IMR-90 (cell line): Measurements from ENCODE around the gene ATP10A. TPM values are rescaled to one million over a fixed set of nuclear protein-coding genes. Genes with fewer than 3 reads are reported as not detected.

Source experiments
- ATAC-seq: fragments of 200-7000 bp; cut with Tn5 transposase; 2 replicates; pipeline ENCODE4 v1.9.1; 2020; ENCODE audit warnings: low read depth, mild to moderate bottlenecking, moderate library complexity
- BruUV-seq: library from RNA; stranded (reverse); fragments of 400-500 nt; replicated peaks from 2 replicates; lab custom pipeline; 2021; lab: Mats Ljungman, UMichigan
- CTCF ChIA-PET: fragments of 300-600 bp; formaldehyde crosslinking; extraction: SDS; loops from one replicate; lab custom pipeline; 2021; ENCODE audit warnings: antibody characterized with exemption; lab: Yijun Ruan, JAX
- POLR2A ChIA-PET: fragments of 300-600 bp; sonication (Branson Sonifier 250); formaldehyde crosslinking; loops from one replicate; lab custom pipeline; 2022; ENCODE audit warnings: antibody characterized with exemption; ENCODE audit not compliant: unreplicated experiment; lab: Charles Lee
- DNase-seq: peaks from one replicate; pipeline ENCODE4 v3.0.0; 2013
- H2AFZ ChIP-seq: replicated peaks from 2 replicates; pipeline ENCODE3; 2013; ENCODE audit warnings: low read length, mild to moderate bottlenecking; ENCODE audit not compliant: poor library complexity
- H2AK5ac ChIP-seq: 2 replicates; pipeline ENCODE4 v1.6.1; 2013; ENCODE audit warnings: low read depth, low read length, inconsistent platforms
- H2AK9ac ChIP-seq: replicated peaks from 2 replicates; pipeline ENCODE3; 2013; ENCODE audit warnings: mild to moderate bottlenecking, low read depth, low read length, moderate library complexity; ENCODE audit not compliant: poor library complexity
- H2BK120ac ChIP-seq: 2 replicates; pipeline ENCODE4 v1.6.1; 2013; ENCODE audit warnings: low read depth, low read length, inconsistent platforms
- H2BK15ac ChIP-seq: 3 replicates; pipeline ENCODE4 v1.6.1; 2013; ENCODE audit warnings: low read depth, low read length, inconsistent platforms
- H2BK20ac ChIP-seq: 2 replicates; pipeline ENCODE4 v1.6.1; 2013; ENCODE audit warnings: low read depth, mild to moderate bottlenecking, inconsistent platforms, low read length, moderate library complexity
- H2BK5ac ChIP-seq: 2 replicates; pipeline ENCODE4 v1.6.1; 2013; ENCODE audit warnings: mild to moderate bottlenecking, low read depth, low read length, inconsistent platforms; ENCODE audit not compliant: poor library complexity, severe bottlenecking
- H3K14ac ChIP-seq: replicated peaks from 2 replicates; pipeline ENCODE4 v1.6.1; 2013; ENCODE audit warnings: low read depth, low read length, inconsistent platforms
- H3K18ac ChIP-seq: 2 replicates; pipeline ENCODE4 v1.6.1; 2013; ENCODE audit warnings: low read depth, low read length, control low read depth
- H3K23ac ChIP-seq: 2 replicates; pipeline ENCODE4 v1.6.1; 2013; ENCODE audit warnings: low read depth, low read length, inconsistent platforms
- H3K27ac ChIP-seq: 2 replicates; pipeline ENCODE4 v1.5.1; 2013; ENCODE audit warnings: mild to moderate bottlenecking, control low read depth, low read length; ENCODE audit not compliant: insufficient read depth
- H3K27me3 ChIP-seq: 2 replicates; pipeline ENCODE4 v1.6.1; 2013; ENCODE audit warnings: low read length; ENCODE audit not compliant: control insufficient read depth, insufficient read depth
- H3K36me3 ChIP-seq: 2 replicates; pipeline ENCODE4 v1.6.1; 2013; ENCODE audit warnings: low read length, mixed read lengths; ENCODE audit not compliant: control insufficient read depth, insufficient read depth
- H3K4ac ChIP-seq: 2 replicates; pipeline ENCODE4 v1.6.1; 2013; ENCODE audit warnings: low read depth, low read length, inconsistent platforms
- H3K4me1 ChIP-seq: 2 replicates; pipeline ENCODE4 v1.6.1; 2013; ENCODE audit warnings: low read length, mixed read lengths; ENCODE audit not compliant: control insufficient read depth, insufficient read depth
- H3K4me2 ChIP-seq: 2 replicates; pipeline ENCODE4 v1.6.1; 2013; ENCODE audit warnings: low read depth, mild to moderate bottlenecking, control low read depth, low read length, moderate library complexity
- H3K4me3 ChIP-seq: 2 replicates; pipeline ENCODE4 v1.5.1; 2013; ENCODE audit warnings: low read depth, mild to moderate bottlenecking, control low read depth, low read length, moderate library complexity; ENCODE audit not compliant: insufficient read depth
- H3K56ac ChIP-seq: 2 replicates; pipeline ENCODE4 v1.6.1; 2013; ENCODE audit warnings: low read length, inconsistent platforms; ENCODE audit not compliant: insufficient read depth; ENCODE audit errors: extremely low read depth
- H3K79me1 ChIP-seq, 2 experiments: 2 replicates each; pipeline ENCODE4 v1.6.1; 2013; ENCODE audit warnings: low read length in 2 of 2, inconsistent platforms in 1 of 2, low read depth in 1 of 2
- H3K9ac ChIP-seq: 2 replicates; pipeline ENCODE4 v1.6.1; 2013; ENCODE audit warnings: low read depth, low read length, control low read depth
- H3K9me1 ChIP-seq: 2 replicates; pipeline ENCODE4 v1.6.1; 2013; ENCODE audit warnings: low read length, inconsistent platforms; ENCODE audit not compliant: insufficient read depth
- H3K9me3 ChIP-seq: 2 replicates; pipeline ENCODE4 v1.6.1; 2013; ENCODE audit warnings: low read length; ENCODE audit not compliant: control insufficient read depth, insufficient read depth
- H4K20me1 ChIP-seq: 2 replicates; pipeline ENCODE4 v1.6.1; 2013; ENCODE audit warnings: low read length, inconsistent platforms; ENCODE audit not compliant: insufficient read depth
- H4K5ac ChIP-seq: 2 replicates; pipeline ENCODE4 v1.6.1; 2013; ENCODE audit warnings: mild to moderate bottlenecking, low read depth, low read length, control low read depth
- H4K8ac ChIP-seq, 2 experiments: 2 replicates each; pipeline ENCODE4 v1.6.1; 2013; ENCODE audit warnings: low read depth in 2 of 2, low read length in 2 of 2, control low read depth in 1 of 2, inconsistent platforms in 1 of 2
- H4K91ac ChIP-seq: 2 replicates; pipeline ENCODE4 v1.6.1; 2013; ENCODE audit warnings: low read depth, low read length, inconsistent platforms; ENCODE audit not compliant: insufficient read depth
- BHLHE40 ChIP-seq: fragments of 150-350 bp; IDR thresholded peaks from 2 replicates; pipeline ENCODE4 v1.6.1; 2016; ENCODE audit warnings: mild to moderate bottlenecking, low read depth, low read length
- CEBPB ChIP-seq: IDR thresholded peaks from 2 replicates; pipeline ENCODE4 v1.6.1; 2012; ENCODE audit warnings: low read depth, low read length, improper control_type of control experiment
- CHD1 ChIP-seq: IDR thresholded peaks from 2 replicates; pipeline ENCODE4 v1.6.1; 2012; ENCODE audit warnings: low read depth, low read length, improper control_type of control experiment
- CTCF ChIP-seq: conservative IDR thresholded peaks from 2 replicates; pipeline ENCODE4 v1.5.1; 2012; ENCODE audit warnings: mild to moderate bottlenecking, low read depth, low read length, improper control_type of control experiment
- ELK1 ChIP-seq: fragments of 150-350 bp; IDR thresholded peaks from 2 replicates; pipeline ENCODE4 v1.6.1; 2016; ENCODE audit warnings: low read depth, mild to moderate bottlenecking, low read length, moderate library complexity, borderline replicate concordance
- FOS ChIP-seq: fragments of 150-350 bp; IDR thresholded peaks from 2 replicates; pipeline ENCODE4 v1.6.1; 2016; ENCODE audit warnings: low read depth, low read length
- MAFK ChIP-seq: IDR thresholded peaks from 2 replicates; pipeline ENCODE4 v1.6.1; 2012; ENCODE audit warnings: low read depth, low read length, improper control_type of control experiment
- MAZ ChIP-seq: IDR thresholded peaks from 2 replicates; pipeline ENCODE4 v1.6.1; 2012; ENCODE audit warnings: low read depth, mild to moderate bottlenecking, low read length, improper control_type of control experiment, moderate library complexity, borderline replicate concordance
- MXI1 ChIP-seq: IDR thresholded peaks from 2 replicates; pipeline ENCODE4 v1.6.1; 2012; ENCODE audit warnings: low read depth, mild to moderate bottlenecking, low read length, moderate library complexity, borderline replicate concordance
- NFE2L2 ChIP-seq: fragments of 150-350 bp; IDR thresholded peaks from 2 replicates; pipeline ENCODE4 v1.6.1; 2016; ENCODE audit warnings: low read depth, mild to moderate bottlenecking, low read length
- POLR2A ChIP-seq: IDR thresholded peaks from 2 replicates; pipeline ENCODE4 v1.6.1; 2012; ENCODE audit warnings: mild to moderate bottlenecking, low read depth, low read length
- RAD21 ChIP-seq: IDR thresholded peaks from 2 replicates; pipeline ENCODE4 v1.6.1; 2012; ENCODE audit warnings: low read length, improper control_type of control experiment
- RCOR1 ChIP-seq: IDR thresholded peaks from 2 replicates; pipeline ENCODE4 v1.6.1; 2012; ENCODE audit warnings: mild to moderate bottlenecking, low read length, improper control_type of control experiment; ENCODE audit not compliant: insufficient replicate concordance
- RFX5 ChIP-seq: IDR thresholded peaks from 2 replicates; pipeline ENCODE4 v1.8.0; 2012; ENCODE audit warnings: low read depth, mild to moderate bottlenecking, low read length, moderate library complexity
- SMC3 ChIP-seq: fragments of 150-350 bp; IDR thresholded peaks from 2 replicates; pipeline ENCODE4 v1.6.1; 2016; ENCODE audit warnings: low read depth, mild to moderate bottlenecking, antibody characterized with exemption, low read length, moderate library complexity
- USF2 ChIP-seq: fragments of 150-350 bp; IDR thresholded peaks from 2 replicates; pipeline ENCODE4 v1.6.1; 2017; ENCODE audit warnings: mild to moderate bottlenecking, antibody characterized with exemption, low read length, low read depth
- WGBS, 2 experiments: methylation state at CpG; one replicate each; pipeline versions ENCODE4 v1.1.5 to v1.1.7; 2013; ENCODE audit warnings: missing lambda C conversion rate in 2 of 2; ENCODE audit not compliant: insufficient read length in 1 of 2; ENCODE audit errors: extremely low coverage in 2 of 2; 5-methylcytosine and 5-hydroxymethylcytosine counted together
- dilution Hi-C: fragments of 300-500 bp; cut with HindIII; formaldehyde crosslinking; loops from one replicate; pipeline ENCODE4 v1.14.3; 2018; ENCODE audit warnings: low sequenced_read_pairs; ENCODE audit not compliant: unreplicated experiment
- in situ Hi-C: fragments of 300-500 bp; cut with MboI; formaldehyde crosslinking; loops from 3 replicates; pipeline ENCODE4 v1.14.3; 2019; ENCODE audit warnings: low sequenced_read_pairs, inconsistent platforms, mixed read lengths
- intact Hi-C: fragments of 100-400 bp; cut with micrococcal nuclease; formaldehyde crosslinking; loops from 2 replicates; pipeline ENCODE4 v1.10.0; 2022
- polyA plus RNA-seq, 3 experiments: library from polyadenylated mRNA; depleted of rRNA; stranded (reverse); fragments of >200 nt; gene quantifications; 2 replicates each; pipeline ENCODE4 v1.2.3, GENCODE V29; 2012; ENCODE audit warnings: low replicate concordance in 1 of 3
- total RNA-seq: library from RNA; depleted of rRNA; stranded (reverse); fragments of >200 nt; gene quantifications from 2 replicates; pipeline ENCODE4 v1.2.3, GENCODE V29; 2012

Gene ATP10A
- total and polyA plus RNA-seq, 2 of the 4 experiments (the other 2 are of a cell fraction): 13.8 to 16.0 TPM

GRCh38 chr15:25694823-25695312 is 168.3 kb downstream of the ATP10A start:
- no peak for DNase-seq
- ChIA-PET CTCF (interaction anchor here (1.5 kb wide), 1 partner anchor 239 kb away, joined by 6 read pairs; no protein-coding TSS in a partner anchor), POLR2A (no interaction called here)
- H3K27me3 ChIP-seq: no peaks in the 10 kb centered on the region
- H3K4me1 ChIP-seq: peaks cover 4% of the 10 kb centered on the region
- no peak overlapping the region for H3K23ac ChIP-seq
- dilution Hi-C loops (no loop called here), in situ Hi-C loops (loop anchor here (10.0 kb wide), 1 partner anchor 240 kb away; no protein-coding TSS in a partner anchor), intact Hi-C loops (loop anchor here (1.0 to 10.0 kb wide), 3 partner anchors 80 to 239 kb away; partner anchors contain the start of gene ATP10A)
- H3K9me1 ChIP-seq: peaks cover 10% of the 10 kb centered on the region
- H3K36me3 ChIP-seq: peaks cover 7% of the 10 kb centered on the region
- no peak overlapping the region for H4K91ac ChIP-seq
- no peak overlapping the region for H3K4me2 ChIP-seq
- no peak overlapping the region for H3K4me3 ChIP-seq
- no peak overlapping the region for H2BK120ac ChIP-seq
- 97% methylated on average over 6 of the region's 19 CpGs; no CpG with 5 or more reads in 1 of the 2 experiments for WGBS, 2 experiments
- H3K14ac ChIP-seq: no peak overlapping the region
- no peak overlapping the region for H3K9ac ChIP-seq
- BruUV-seq: no TSS peak
- H2AK5ac ChIP-seq: no peak overlapping the region
- H3K27ac ChIP-seq: no peak overlapping the region
- H4K8ac ChIP-seq: no peak overlapping the region
- no peak for TF ChIP-seq FOS
- no peak for TF ChIP-seq POLR2A
- no peak for TF ChIP-seq ELK1
- TF ChIP-seq USF2: no peak
- no peak for TF ChIP-seq RFX5
- no peak for TF ChIP-seq CTCF
- TF ChIP-seq MAZ: no peak
- no peak for TF ChIP-seq NFE2L2
- no peak for TF ChIP-seq RAD21
- TF ChIP-seq CEBPB: no peak
- no peak for TF ChIP-seq CHD1
- no peak for TF ChIP-seq BHLHE40
- no peak for TF ChIP-seq SMC3
- TF ChIP-seq MXI1: no peak
- TF ChIP-seq RCOR1: no peak
- TF ChIP-seq MAFK: no peak
- H4K20me1 ChIP-seq: no peaks in the 10 kb centered on the region; the same call in 1 of the 2 replicates
- no peak for ATAC-seq
- H3K9me3 ChIP-seq: no peaks in the 10 kb centered on the region
- no peak overlapping the region for H4K5ac ChIP-seq
- H2BK20ac ChIP-seq: no peak overlapping the region
- no peak overlapping the region for H2AFZ ChIP-seq
- no peaks in the 10 kb centered on the region; a peak in 1 of 4 replicates for H3K79me1 ChIP-seq
- H3K18ac ChIP-seq: no peak overlapping the region
- no peak overlapping the region for H2BK15ac ChIP-seq
- H3K4ac ChIP-seq: no peak overlapping the region
- H2BK5ac ChIP-seq: no peak overlapping the region
- H3K56ac ChIP-seq: no peak overlapping the region
- no peak overlapping the region for H2AK9ac ChIP-seq
